NOMO-1 treated with DMSO at 0.1 percent for 48 hours (cell line): ENCODE results near the gene APEH.

Experiments used
- DNase-seq: peaks from one replicate; lab custom pipeline; 2025; ENCODE audit not compliant: unreplicated experiment; lab: John Stamatoyannopoulos, UW

The APEH gene

DNA sequence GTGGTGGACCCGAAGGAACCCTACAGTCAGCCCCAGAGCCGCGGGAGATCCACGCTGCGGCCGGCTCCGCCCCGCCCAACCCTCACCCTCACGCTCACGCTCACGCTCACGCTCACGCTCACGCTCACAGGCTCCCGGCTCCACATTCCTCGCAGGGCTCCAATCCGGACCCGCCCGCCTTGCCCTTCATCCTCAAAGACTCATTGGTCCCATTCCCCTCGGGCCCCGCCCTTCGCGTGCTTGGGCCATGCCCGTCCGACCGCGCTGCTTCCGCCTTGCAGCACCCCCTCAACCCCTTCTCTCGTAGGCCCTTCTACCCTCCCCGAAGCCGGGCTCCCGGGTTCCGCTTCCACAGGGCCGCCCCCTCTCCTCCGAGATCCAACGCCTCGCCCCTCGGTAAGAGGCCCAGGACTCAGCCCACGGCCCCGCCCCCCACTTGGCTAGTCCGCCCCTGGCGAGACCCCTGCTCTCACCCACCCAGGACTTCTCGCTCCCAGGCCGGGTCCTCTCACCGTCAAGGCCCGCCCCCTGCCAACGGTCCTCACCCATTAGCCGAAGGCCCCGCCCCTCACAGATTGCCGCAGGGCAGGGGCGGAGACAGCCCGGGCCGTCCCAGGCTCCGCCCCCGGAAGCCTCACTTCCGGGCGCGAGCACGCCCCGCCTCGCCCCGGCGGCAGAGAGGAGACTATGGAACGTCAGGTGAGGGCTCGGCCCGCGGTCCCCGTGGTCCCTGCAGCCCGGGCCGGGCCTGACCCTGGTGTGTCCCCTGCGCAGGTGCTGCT lies at the start of gene APEH:
Gene APEH (plus strand): TSS at position 637 of the 782 bp plus-strand sequence. CDS start 51 bp downstream, at position 688.
- DNase-seq: no peak

DNA sequence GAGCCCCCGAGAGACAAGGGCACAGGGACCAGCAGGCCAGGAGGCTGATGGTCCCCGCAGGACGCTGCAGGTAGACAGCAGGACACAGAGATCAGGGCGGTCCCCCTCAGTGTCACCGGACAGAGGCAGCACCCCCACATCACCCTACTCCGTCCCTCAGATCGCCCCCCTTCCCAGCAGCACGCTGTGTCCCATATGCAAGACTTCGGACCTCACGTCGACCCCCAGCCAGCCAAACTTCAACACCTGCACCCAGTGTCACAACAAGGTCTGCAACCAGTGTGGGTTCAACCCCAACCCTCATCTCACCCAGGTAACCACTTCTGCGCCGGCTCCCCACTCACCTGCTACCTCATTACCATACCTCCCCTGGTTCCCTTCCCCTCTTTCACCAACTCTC lies 49.1 kb upstream of the APEH start:
- DNase-seq: no peak

DNA sequence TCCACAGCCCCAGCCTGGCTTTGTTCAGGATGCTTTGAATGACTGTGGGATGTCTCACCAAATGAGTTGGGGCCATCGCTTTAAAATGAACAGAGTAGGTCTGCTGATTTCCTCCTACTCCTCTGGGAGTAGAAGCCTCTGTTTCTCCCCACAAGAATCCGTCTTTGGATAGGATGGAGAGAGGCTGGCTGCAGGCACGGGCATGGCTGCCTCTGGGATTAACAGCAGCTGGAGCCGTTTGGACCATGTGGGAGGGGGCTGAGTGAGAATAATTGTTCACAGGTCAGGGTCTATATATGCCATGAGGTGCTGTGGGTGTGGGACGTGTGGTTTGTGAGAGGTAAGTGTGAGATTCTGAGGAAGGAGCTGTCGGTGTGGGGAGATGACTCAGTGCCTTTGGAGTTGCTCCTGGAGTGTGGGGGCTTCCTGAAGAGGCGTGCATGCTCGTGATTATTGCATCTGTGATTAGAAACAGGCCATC lies 48.0 kb upstream of the APEH start:
- no peak for DNase-seq

DNA sequence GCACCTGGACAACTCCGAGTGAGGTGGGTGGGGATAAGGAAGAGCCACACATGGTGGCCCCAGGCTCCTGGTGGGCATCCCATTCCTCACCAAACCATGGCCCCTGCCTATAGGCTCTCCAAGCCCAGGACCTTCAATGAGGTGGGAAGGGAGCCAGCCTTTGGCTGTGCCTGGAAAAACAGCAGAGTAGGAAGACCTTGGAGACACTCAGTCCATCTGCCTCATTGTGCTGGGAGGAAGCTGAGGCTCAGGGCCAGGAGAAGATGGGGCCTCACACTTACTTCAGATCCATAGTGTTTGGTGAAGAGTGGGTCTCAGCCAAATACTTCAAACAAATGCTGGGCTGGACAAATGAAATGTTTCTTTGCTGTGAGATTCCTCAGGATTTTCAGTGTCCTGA lies 47.4 kb upstream of the APEH start:
- no peak for DNase-seq

DNA sequence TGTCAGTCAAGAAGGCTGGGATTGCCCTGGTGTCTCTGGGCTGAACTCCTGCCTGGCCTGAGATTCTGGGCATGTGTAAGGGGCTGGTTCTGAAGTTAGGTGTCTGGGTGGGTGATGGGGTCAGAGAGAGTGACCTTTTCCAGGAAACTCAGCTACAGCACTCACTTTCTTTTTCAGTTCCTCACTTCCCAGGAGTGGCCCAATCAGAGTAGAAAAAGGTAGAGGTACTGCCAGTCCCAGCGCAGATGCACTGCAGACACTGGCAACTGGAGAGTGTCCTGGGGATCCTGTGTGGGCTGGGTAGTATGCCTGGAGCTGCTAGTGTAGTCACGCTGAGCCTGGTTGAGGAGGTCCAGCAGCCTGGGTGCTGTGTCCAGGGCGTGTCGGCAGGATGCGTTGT lies 46.5 kb upstream of the APEH start:
- no peak for DNase-seq

DNA sequence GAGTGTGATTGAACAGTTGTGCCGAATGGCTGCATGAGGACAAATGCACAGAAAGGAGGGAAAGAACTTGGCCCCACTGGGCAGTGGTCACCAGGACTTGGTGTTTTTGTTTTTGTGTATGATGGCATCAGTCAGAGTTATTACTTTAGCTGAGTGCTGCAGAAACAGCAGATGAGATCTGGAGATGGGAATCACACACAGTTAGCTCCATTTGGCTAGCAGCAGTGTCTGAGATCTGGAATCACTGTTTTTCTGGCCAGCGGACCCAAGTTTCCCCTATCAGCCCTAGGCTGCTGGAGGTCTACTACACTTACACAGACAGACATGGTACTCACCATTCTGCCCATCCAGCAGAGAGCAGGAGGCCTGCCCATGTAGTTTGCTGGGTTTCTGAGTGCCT lies 45.9 kb upstream of the APEH start:
- DNase-seq: no peak

DNA sequence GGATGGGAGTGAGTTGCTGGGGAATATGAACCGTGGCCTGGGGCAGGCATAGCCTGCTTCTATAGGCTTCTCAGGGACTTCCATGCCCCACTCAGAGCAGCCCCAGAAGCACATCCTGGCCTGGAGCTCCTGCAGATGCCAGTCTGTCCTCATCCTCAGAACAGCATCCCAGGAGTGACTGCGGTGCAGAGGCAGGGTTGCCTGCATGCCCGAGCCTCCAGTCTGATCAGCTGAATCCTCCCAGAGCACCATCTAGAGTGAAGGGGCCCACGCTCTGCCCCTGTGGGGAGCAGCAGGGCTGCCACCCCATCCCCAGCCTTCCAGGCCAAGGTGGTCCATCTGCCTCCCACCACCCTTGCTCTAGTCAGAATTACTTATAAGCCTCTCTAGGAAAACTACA lies 44.7 kb upstream of the APEH start:
- DNase-seq: no peak

DNA sequence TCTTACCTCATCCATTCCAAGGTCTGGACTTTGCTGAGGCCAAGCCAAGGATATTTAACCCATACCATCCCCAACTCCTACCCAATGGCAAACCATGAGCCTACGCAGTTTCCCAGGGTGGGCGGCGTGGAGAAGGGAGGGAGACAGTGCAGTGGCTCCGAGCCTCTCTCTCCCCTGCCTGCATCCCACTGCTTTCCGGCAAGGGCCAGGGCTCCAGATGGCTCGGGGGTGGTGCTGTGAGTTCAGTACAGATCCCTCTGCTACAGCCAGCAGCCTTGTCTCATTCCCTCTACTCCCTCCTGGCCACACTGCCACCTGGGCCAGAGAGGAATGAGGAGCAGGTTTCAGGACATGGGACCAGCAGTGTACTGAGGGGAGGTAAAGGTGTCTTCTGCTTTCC lies 44.3 kb upstream of the APEH start:
- no peak for DNase-seq

DNA sequence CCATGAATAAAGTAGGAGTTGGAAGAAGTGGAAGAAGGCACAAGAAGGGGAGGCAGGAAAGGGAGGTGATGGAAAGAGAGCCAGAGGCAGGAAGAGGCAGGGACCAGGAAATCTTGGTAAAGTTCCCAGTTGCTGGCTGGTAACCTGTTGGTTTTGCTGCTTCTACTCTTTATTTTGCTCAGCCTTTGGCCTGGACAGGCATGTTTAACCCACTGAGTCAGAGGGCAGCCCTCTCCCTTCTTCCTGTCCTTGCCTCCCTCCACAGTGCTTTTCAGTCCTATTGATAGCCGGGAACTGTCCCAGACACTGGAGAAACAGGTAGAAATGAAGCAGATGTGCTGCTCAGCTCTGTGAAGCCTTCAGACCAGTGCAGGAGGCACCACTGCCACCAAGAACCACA lies 43.4 kb upstream of the APEH start:
- no peak for DNase-seq

DNA sequence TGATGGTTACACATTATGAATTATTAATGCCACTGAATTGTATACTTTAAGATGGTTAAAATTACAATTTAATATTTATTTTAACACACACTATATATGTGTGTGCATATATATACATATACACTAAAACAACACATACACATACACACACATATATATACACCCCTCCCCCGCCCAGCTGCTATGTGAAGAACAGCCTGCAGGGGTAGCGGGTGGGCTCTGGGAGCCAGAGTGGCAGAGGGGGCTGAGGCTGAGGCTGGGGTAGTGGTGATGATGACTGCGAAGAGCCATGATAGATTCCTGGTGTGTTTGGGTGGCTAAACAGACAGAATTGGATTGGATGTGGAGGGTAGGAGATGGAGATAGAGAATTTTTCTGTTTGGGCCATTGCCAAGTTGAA lies 39.4 kb upstream of the APEH start:
- no peak for DNase-seq

DNA sequence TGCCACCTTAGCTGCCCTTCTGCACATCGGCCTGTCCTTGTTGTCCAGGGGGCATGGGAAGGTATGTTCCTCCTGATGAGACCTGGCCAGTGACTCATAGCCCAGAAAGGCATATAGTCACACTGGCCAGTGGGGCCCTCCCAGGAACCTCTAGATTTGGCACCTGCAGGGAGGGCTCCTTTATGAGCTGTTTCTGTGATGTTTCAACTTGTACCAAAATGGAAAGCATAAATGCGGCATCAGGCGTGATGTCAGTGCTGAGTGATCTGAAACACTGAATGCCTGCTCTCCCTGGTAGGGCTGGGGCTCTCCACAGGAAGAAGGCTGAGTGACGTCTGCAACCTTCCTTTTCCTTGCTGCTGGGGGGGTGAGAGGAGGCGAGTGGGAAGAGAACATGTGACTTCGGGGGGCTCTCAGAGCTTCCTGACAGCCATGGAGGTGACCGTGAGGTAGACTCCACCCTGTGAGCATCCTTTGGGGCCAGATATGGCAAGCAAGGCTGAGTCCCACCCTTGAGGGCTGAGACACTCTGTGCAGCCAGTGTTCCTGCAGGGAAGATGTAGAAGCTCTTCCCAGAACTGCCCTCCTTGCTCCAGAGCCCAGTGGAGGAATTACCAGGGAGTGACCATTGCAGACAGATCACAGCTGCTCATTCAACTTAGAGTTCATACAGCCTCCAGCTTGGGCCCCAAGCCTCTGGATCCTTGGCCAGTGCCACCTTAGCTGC lies 37.1 kb upstream of the APEH start:
- no peak for DNase-seq

DNA sequence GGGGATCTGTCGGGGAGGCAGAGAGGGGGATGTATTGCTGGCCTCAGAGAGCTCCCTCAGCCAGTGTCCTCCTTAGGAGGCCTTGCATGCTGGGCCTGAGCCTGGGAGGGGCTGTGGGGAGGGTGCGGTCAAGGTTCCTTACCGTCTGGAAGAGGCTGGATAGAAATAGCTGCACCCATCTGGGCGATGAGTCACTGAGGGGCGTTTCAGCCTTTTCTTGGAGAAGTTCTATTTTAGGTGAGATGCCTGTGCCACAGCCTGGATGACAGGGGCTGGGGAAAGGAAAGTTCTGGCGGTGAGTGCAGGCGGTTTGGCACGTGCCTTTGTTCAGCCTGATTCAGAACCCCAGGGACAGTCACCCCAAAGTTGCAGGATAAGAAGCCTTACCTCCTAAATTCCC lies 35.7 kb upstream of the APEH start:
- DNase-seq: peak; percentile 24

DNA sequence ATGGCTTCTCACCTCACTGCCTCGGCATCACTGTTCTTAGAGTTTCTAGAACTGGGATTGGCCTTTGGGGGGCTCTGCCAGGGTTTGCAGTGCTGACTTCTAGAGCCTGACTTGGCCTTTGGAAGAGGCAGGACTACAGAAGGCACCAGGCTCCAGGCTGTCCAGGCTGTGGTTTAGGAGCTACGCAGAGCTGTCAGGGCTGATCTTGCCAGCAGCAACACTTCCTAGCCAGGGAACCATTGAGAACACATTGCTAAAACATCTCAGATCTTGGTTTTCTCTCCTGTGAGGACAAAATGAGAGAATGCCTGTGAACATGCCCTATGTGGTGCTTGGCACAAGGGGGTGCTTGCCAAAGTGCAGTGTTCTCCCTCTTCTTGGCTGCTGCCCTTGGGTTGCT lies 34.6 kb upstream of the APEH start:
- no peak for DNase-seq

DNA sequence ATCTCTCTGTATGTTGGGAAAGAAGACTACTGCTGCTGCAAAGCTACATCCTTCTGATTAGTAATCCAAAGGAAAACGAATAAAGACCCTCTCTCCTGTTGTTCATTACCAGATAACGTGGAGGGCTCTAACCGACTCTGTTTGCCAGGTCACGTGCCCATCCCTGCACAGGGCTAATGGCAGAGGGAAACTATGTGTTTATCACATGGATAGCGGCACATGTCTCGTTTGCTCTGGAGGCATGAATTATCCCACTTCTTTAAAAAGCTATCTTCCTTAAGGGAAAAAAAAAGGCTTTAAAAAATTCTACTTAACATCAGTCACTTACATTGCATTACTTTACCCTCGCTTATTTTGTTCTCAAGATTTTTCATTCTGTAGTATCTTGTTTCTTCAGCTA lies 32.9 kb upstream of the APEH start:
- no peak for DNase-seq

DNA sequence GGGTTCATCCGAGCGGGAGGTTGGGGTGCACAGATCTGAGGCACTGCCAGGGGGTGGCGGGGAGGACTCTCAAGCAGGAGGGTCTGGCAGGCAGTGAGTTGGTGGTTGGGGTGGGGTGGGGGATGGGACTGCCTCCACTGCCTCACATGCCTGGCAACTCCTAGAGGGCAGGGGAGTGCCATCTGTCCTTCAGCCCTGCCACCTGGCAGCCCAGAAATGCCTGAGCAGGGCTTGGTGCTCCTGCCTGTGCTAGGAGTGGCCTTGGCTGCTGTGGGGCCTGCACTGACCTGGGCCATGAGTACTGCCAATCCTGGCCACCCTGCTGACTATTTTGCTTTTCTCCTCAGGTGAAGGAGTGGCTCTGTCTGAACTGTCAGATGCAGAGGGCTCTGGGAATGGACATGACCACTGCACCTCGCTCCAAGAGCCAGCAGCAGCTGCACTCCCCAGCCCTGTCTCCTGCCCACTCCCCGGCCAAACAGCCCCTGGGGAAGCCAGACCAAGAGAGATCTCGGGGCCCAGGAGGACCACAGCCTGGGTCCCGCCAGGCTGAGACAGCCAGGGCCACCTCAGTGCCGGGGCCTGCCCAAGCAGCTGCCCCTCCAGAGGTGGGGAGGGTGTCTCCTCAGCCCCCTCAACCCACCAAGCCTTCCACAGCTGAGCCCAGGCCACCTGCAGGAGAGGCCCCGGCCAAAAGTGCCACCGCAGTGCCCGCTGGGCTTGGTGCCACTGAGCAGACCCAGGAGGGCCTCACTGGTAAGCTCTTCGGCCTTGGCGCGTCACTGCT lies 32.0 kb upstream of the APEH start:
- DNase-seq: no peak

DNA sequence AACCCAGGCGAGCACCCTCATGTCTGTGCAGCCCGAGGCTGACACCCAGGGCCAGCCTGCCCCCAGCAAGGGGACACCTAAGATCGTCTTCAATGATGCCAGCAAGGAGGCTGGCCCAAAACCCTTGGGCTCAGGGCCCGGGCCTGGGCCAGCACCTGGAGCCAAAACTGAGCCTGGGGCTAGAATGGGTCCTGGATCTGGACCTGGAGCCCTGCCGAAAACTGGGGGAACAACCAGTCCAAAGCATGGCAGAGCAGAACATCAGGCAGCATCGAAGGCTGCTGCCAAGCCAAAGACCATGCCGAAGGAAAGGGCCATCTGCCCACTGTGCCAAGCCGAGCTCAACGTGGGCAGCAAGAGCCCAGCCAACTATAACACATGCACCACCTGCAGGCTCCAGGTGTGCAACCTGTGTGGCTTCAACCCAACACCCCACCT lies 31.4 kb upstream of the APEH start:
- no peak for DNase-seq

DNA sequence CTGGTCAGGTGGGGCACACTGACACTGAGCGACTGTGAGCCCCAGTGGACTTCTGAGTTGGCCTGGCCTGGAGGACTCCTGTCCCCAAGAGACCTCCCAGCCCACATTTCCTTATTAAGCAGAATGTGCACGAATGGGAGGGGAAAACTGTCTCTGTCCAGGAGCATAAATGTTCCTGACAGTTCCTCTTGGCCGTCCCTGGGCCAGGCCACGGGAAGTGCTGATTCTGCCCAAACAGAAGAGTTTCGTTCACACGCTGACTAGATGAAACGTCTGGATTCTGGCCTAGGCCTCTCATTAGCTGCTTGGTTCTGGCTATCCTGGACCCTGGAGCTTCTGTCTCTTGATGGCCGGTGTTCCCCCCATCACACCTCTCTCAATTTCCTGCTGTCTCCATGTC lies 29.5 kb upstream of the APEH start:
- DNase-seq: no peak

DNA sequence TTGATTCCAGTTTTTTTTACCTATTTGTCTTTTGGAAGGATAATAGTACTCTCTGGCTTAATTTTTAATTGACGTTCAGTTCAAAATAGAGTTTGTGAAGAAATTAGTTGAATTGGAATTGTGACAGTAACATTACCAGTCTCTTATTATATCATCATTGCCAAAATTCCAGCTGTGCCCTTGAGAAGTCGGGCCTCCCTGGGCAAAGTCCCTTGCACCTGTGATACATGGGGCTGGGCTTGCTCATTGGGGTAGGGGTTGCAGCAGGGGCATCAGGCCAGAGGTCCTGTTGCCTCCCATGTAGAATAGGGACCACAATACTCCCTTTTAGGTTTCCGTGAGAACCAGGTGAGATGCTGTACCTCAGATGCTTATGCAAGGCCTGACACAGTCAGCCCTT lies 27.9 kb upstream of the APEH start:
- no peak for DNase-seq

DNA sequence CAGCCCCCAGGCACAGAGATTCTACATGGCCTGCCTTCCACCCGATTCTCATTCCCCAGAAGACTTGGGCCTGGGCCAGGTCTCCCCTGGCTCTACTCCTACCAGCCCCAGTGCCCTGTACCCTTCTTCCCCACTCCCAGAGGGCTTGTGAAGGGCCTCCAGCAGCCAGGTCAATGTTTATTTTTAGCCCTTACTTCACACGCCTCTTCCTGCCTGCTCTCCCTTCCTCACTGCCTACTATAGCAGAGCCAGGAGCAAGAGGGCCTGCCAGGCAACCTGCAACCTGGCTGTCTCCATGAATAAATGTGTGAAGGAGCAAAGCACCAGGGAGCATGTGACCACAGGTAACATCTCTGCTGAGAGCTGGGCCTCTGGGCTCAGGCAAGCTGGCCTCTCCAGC lies 26.4 kb upstream of the APEH start:
- peak; percentile 10 for DNase-seq

DNA sequence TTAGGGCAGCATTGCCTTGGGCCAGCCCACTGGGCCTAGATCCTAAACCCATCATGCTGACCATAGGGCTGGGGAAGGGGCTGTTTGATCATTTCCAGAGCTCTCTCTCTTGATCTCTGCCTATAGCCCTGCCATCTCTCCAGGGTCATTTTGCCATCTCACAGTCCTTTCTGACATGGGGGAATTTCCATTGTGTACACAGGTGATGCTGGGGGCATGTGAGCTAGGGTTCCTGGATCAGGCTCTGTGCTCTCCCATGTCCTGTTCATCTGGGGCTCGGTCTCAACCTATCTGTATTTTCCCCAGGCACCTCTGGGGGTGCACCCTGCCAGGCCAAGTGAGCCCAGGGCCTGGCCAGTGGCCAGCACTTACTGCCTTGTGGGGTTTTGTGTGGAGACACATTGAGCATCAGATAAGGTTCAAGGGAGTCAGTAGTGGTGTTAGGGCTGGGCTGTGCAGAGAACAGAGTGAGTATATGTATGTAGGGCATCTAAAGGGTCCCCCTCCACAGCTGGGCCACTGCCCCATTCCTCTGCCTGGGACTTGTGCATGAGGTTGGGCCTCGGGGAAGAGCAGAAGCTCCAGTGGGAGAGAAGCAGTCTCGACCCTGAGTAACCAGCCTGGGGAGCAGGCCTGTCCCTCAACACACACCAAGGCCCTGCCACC lies 25.7 kb upstream of the APEH start:
- DNase-seq: no peak

DNA sequence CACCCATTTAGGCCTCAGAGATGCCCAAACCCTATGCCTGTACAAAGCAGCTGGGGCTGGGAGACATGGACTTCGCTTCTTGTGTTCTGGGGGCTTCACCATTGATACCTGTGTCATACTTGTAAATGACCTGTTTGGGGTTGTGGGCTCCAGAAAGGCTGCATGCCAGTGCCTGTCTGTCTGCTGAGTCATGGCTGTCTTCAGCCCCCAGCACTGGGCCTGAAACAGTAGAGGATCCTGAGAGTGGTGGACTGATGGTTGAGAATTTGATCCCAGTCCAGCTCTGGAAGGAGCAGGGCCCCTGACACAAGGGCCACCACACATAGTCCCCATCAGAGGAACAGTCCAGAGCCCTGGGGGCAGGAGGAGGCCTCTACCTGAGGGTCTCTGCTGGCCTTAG lies 24.6 kb upstream of the APEH start:
- no peak for DNase-seq
